ENCODE measurements around the gene ZNF287. TPM values are rescaled to one million over a fixed set of nuclear protein-coding genes. Genes with fewer than 3 reads are reported as not detected.
A peak's percentile ranks its signal among the peaks of the same experiment; 100 is the strongest.

The ZNF287 gene
- total RNA-seq, 1 donor from 2014 or later: 11.8 TPM

- no peak for TF ChIP-seq CTCF (IDR thresholded peaks at IDR 0.05)
- Mint-ChIP-seq H3K36me3 (ENCODE audit: unreplicated experiment) (no peaks in the 10 kb centered on the region), H3K27ac (ENCODE audit: unreplicated experiment) (no peak overlapping the region), H3K27me3 (ENCODE audit: unreplicated experiment) (no peaks in the 10 kb centered on the region), H3K9me3 (ENCODE audit: unreplicated experiment) (no peaks in the 10 kb centered on the region), H3K4me3 (ENCODE audit: unreplicated experiment) (no peak overlapping the region), H3K4me1 (ENCODE audit: unreplicated experiment) (peaks cover 17% of the 10 kb centered on the region)
- no peak for DNase-seq (ENCODE audit: extremely low spot score, unreplicated experiment)
These were observed 57.4 kb downstream of the ZNF287 start for GRCh38 chr17:16511593-16511992.

GRCh38 chr17:16507918-16508533, 61.0 kb downstream of the ZNF287 start:
- Mint-ChIP-seq H3K36me3 (ENCODE audit: unreplicated experiment) (no peaks in the 10 kb centered on the region), H3K27ac (ENCODE audit: unreplicated experiment) (no peak overlapping the region)

GRCh38 chr17:16506188-16506587, 62.8 kb downstream of the ZNF287 start:
- peak; percentile 28 for TF ChIP-seq CTCF (IDR thresholded peaks at IDR 0.05)
- no peaks in the 10 kb centered on the region for H3K4me1 Mint-ChIP-seq (ENCODE audit: unreplicated experiment)
- peaks cover 10% of the 10 kb centered on the region for H3K27me3 Mint-ChIP-seq (ENCODE audit: unreplicated experiment)
- H3K4me3 Mint-ChIP-seq (ENCODE audit: unreplicated experiment): no peak overlapping the region
- DNase-seq (ENCODE audit: extremely low spot score, unreplicated experiment): no peak
- no peak overlapping the region for H3K27ac Mint-ChIP-seq (ENCODE audit: unreplicated experiment)
- no peaks in the 10 kb centered on the region for H3K9me3 Mint-ChIP-seq (ENCODE audit: unreplicated experiment)
- H3K36me3 Mint-ChIP-seq (ENCODE audit: unreplicated experiment): no peaks in the 10 kb centered on the region

More at GRCh38 chr17:16507918-16508533, 61.0 kb downstream of the ZNF287 start:
- H3K9me3 Mint-ChIP-seq (ENCODE audit: unreplicated experiment): no peaks in the 10 kb centered on the region
- no peak overlapping the region for H3K4me3 Mint-ChIP-seq (ENCODE audit: unreplicated experiment)
- no peak for DNase-seq (ENCODE audit: extremely low spot score, unreplicated experiment)
- no peak for TF ChIP-seq CTCF (IDR thresholded peaks at IDR 0.05)
- H3K27me3 Mint-ChIP-seq (ENCODE audit: unreplicated experiment): peaks cover 9% of the 10 kb centered on the region
- peaks cover 9% of the 10 kb centered on the region for H3K4me1 Mint-ChIP-seq (ENCODE audit: unreplicated experiment)

GRCh38 chr17:16504984-16505383, 64.0 kb downstream of the ZNF287 start:
- TF ChIP-seq CTCF (IDR thresholded peaks at IDR 0.05): no peak
- DNase-seq (ENCODE audit: extremely low spot score, unreplicated experiment): no peak
- Mint-ChIP-seq H3K9me3 (ENCODE audit: unreplicated experiment) (no peaks in the 10 kb centered on the region), H3K4me1 (ENCODE audit: unreplicated experiment) (no peaks in the 10 kb centered on the region), H3K27ac (ENCODE audit: unreplicated experiment) (no peak overlapping the region), H3K36me3 (ENCODE audit: unreplicated experiment) (no peaks in the 10 kb centered on the region), H3K27me3 (ENCODE audit: unreplicated experiment) (peaks cover 17% of the 10 kb centered on the region), H3K4me3 (ENCODE audit: unreplicated experiment) (no peak overlapping the region)

Other genes starting within 250 kb of the ZNF287 start
- 11.3 and 13.2 TPM in 2 replicates for gene CENPV, start 215.7 kb downstream of the ZNF287 start, total RNA-seq
- 1,191 and 1,207 TPM in 2 replicates for gene UBB, start 188.1 kb downstream of the ZNF287 start, total RNA-seq
- 1.3 and 1.9 TPM in 2 replicates for gene TRPV2, start 153.6 kb downstream of the ZNF287 start, total RNA-seq
- gene LRRC75A, start 77.0 kb downstream of the ZNF287 start, total RNA-seq: 1.8 and 2.0 TPM in 2 replicates
- gene ZNF624, start 84.6 kb upstream of the ZNF287 start, total RNA-seq: 8.1 and 11.7 TPM in 2 replicates
- 0.05 and 0.16 TPM in 2 replicates for gene CCDC144A, start 121.0 kb upstream of the ZNF287 start, total RNA-seq